ENCODE measurements around the gene FGF14.

FGF14 gene

GRCh38 chr13:101700598-101700997 is 701.2 kb downstream of the FGF14 start:
- no peak for TF ChIP-seq CTCF (IDR thresholded peaks at IDR 0.05; ENCODE audit: insufficient read depth, low read length, poor library complexity, severe bottlenecking)
- TF ChIP-seq EZH2phosphoT487 (conservative IDR thresholded peaks at IDR 0.05; ENCODE audit: low read length): no peak
- no peaks in the 10 kb centered on the region for H3F3A ChIP-seq (ENCODE audit: insufficient read depth)
- no peaks in the 10 kb centered on the region for H3K9me3 ChIP-seq (ENCODE audit: insufficient read depth, low read length)
- no peak overlapping the region for H2AFZ ChIP-seq (ENCODE audit: low read depth, low read length, severe bottlenecking)
- no peak overlapping the region for H3K27ac ChIP-seq (ENCODE audit: low read depth, low read length)
- H3K79me2 ChIP-seq (ENCODE audit: insufficient read depth, low read length): no peaks in the 10 kb centered on the region
- H3K27me3 ChIP-seq (ENCODE audit: low read length): no peaks in the 10 kb centered on the region
- H4K20me1 ChIP-seq (ENCODE audit: low read depth, low read length): no peaks in the 10 kb centered on the region
- H3K9me2 ChIP-seq (replicated peaks; ENCODE audit: insufficient read depth, low read length): no peaks in the 10 kb centered on the region
- H3K36me3 ChIP-seq (ENCODE audit: low read length): no peaks in the 10 kb centered on the region
- H3K4me3 ChIP-seq (ENCODE audit: insufficient read depth, low read length, poor library complexity, severe bottlenecking): no peak overlapping the region
- H3K4me2 ChIP-seq (ENCODE audit: low read depth, low read length, poor library complexity, severe bottlenecking): no peak overlapping the region
- no peak overlapping the region for H3K9ac ChIP-seq (ENCODE audit: low read length)

- Histone ChIP-seq H4K20me1 (ENCODE audit: low read depth, low read length) (no peaks in the 10 kb centered on the region), H3K79me2 (ENCODE audit: insufficient read depth, low read length) (no peaks in the 10 kb centered on the region), H3F3A (ENCODE audit: insufficient read depth) (no peaks in the 10 kb centered on the region), H3K27me3 (ENCODE audit: low read length) (no peaks in the 10 kb centered on the region), H3K27ac (ENCODE audit: low read depth, low read length) (no peak overlapping the region), H3K9me3 (ENCODE audit: insufficient read depth, low read length) (no peaks in the 10 kb centered on the region), H3K9ac (ENCODE audit: low read length) (no peak overlapping the region), H3K9me2 (replicated peaks; ENCODE audit: insufficient read depth, low read length) (no peaks in the 10 kb centered on the region), H3K36me3 (ENCODE audit: low read length) (no peaks in the 10 kb centered on the region), H3K4me3 (ENCODE audit: insufficient read depth, low read length, poor library complexity, severe bottlenecking) (no peak overlapping the region), H2AFZ (ENCODE audit: low read depth, low read length, severe bottlenecking) (no peak overlapping the region), H3K4me2 (ENCODE audit: low read depth, low read length, poor library complexity, severe bottlenecking) (no peak overlapping the region)
- TF ChIP-seq EZH2phosphoT487 (conservative IDR thresholded peaks at IDR 0.05; ENCODE audit: low read length) (no peak), CTCF (IDR thresholded peaks at IDR 0.05; ENCODE audit: insufficient read depth, low read length, poor library complexity, severe bottlenecking) (no peak)
Measured at GRCh38 chr13:101698400-101698799, 703.4 kb downstream of the FGF14 start.

- Histone ChIP-seq H3K9ac (ENCODE audit: low read length) (no peak overlapping the region), H2AFZ (ENCODE audit: low read depth, low read length, severe bottlenecking) (no peak overlapping the region)
Measured at GRCh38 chr13:101697745-101698144, 704.1 kb downstream of the FGF14 start.

GRCh38 chr13:101695870-101696516 is 705.9 kb downstream of the FGF14 start:
- TF ChIP-seq EZH2phosphoT487 (conservative IDR thresholded peaks at IDR 0.05; ENCODE audit: low read length) (no peak), CTCF (IDR thresholded peaks at IDR 0.05; ENCODE audit: insufficient read depth, low read length, poor library complexity, severe bottlenecking) (no peak)
- Histone ChIP-seq H3K4me2 (ENCODE audit: low read depth, low read length, poor library complexity, severe bottlenecking) (no peak overlapping the region), H3K9me2 (replicated peaks; ENCODE audit: insufficient read depth, low read length) (no peaks in the 10 kb centered on the region), H3K9me3 (ENCODE audit: insufficient read depth, low read length) (no peaks in the 10 kb centered on the region), H3K36me3 (ENCODE audit: low read length) (no peaks in the 10 kb centered on the region), H3K4me3 (ENCODE audit: insufficient read depth, low read length, poor library complexity, severe bottlenecking) (no peak overlapping the region), H3F3A (ENCODE audit: insufficient read depth) (no peaks in the 10 kb centered on the region), H3K9ac (ENCODE audit: low read length) (no peak overlapping the region), H2AFZ (ENCODE audit: low read depth, low read length, severe bottlenecking) (no peak overlapping the region), H3K27ac (ENCODE audit: low read depth, low read length) (no peak overlapping the region), H3K27me3 (ENCODE audit: low read length) (no peaks in the 10 kb centered on the region), H3K79me2 (ENCODE audit: insufficient read depth, low read length) (no peaks in the 10 kb centered on the region), H4K20me1 (ENCODE audit: low read depth, low read length) (no peaks in the 10 kb centered on the region)

More at GRCh38 chr13:101697745-101698144, 704.1 kb downstream of the FGF14 start:
- Histone ChIP-seq H3K79me2 (ENCODE audit: insufficient read depth, low read length) (no peaks in the 10 kb centered on the region), H3K27me3 (ENCODE audit: low read length) (no peaks in the 10 kb centered on the region), H4K20me1 (ENCODE audit: low read depth, low read length) (no peaks in the 10 kb centered on the region), H3K9me3 (ENCODE audit: insufficient read depth, low read length) (no peaks in the 10 kb centered on the region), H3K36me3 (ENCODE audit: low read length) (no peaks in the 10 kb centered on the region), H3K4me3 (ENCODE audit: insufficient read depth, low read length, poor library complexity, severe bottlenecking) (no peak overlapping the region), H3K27ac (ENCODE audit: low read depth, low read length) (no peak overlapping the region), H3K4me2 (ENCODE audit: low read depth, low read length, poor library complexity, severe bottlenecking) (no peak overlapping the region), H3K9me2 (replicated peaks; ENCODE audit: insufficient read depth, low read length) (no peaks in the 10 kb centered on the region), H3F3A (ENCODE audit: insufficient read depth) (no peaks in the 10 kb centered on the region)
- no peak for TF ChIP-seq EZH2phosphoT487 (conservative IDR thresholded peaks at IDR 0.05; ENCODE audit: low read length)
